Neural progenitor cell (in vitro differentiated cells): ENCODE measurements around the gene CRYGN. TPM values are rescaled to one million over a fixed set of nuclear protein-coding genes. Genes with fewer than 3 reads are reported as not detected.
A peak's percentile ranks its signal among the peaks of the same experiment; 100 is the strongest.

Experiments
- DNase-seq: peaks from one replicate; pipeline ENCODE4 v3.0.0-alpha.2; 2016; ENCODE audit warnings: low spot score
- H2AFZ ChIP-seq: fragments of 200-600 bp; sonication (generic); replicated peaks from 2 replicates; pipeline ENCODE4 v1.6.1; 2016; ENCODE audit warnings: antibody characterized with exemption
- H3F3A ChIP-seq: fragments of 200-600 bp; sonication (generic); 2 replicates; pipeline ENCODE4 v1.6.1; 2016; ENCODE audit warnings: antibody characterized with exemption, low read depth
- H3K27ac ChIP-seq: fragments of 200-600 bp; sonication (generic); 2 replicates; pipeline ENCODE4 v1.5.1; 2016; ENCODE audit warnings: mild to moderate bottlenecking
- H3K27me3 ChIP-seq: fragments of 200-600 bp; sonication (generic); 2 replicates; pipeline ENCODE4 v1.6.1; 2016; ENCODE audit warnings: mild to moderate bottlenecking, moderate library complexity
- H3K36me3 ChIP-seq: fragments of 200-600 bp; sonication (generic); 2 replicates; pipeline ENCODE4 v1.5.1; 2016
- H3K4me1 ChIP-seq: fragments of 200-600 bp; sonication (generic); 2 replicates; pipeline ENCODE4 v1.6.1; 2016; ENCODE audit warnings: mixed run types
- H3K4me2 ChIP-seq: fragments of 200-600 bp; sonication (generic); 2 replicates; pipeline ENCODE4 v1.6.1; 2016
- H3K4me3 ChIP-seq: fragments of 200-600 bp; sonication (generic); 2 replicates; pipeline ENCODE4 v1.5.1; 2016
- H3K79me2 ChIP-seq: fragments of 200-600 bp; sonication (generic); 2 replicates; pipeline ENCODE4 v1.6.1; 2016; ENCODE audit warnings: low read depth
- H3K9ac ChIP-seq: fragments of 200-600 bp; sonication (generic); 2 replicates; pipeline ENCODE4 v1.6.1; 2016
- H3K9me3 ChIP-seq: fragments of 200-600 bp; sonication (generic); 2 replicates; pipeline ENCODE4 v1.5.1; 2016; ENCODE audit warnings: low read depth
- H4K20me1 ChIP-seq: fragments of 200-600 bp; sonication (generic); 2 replicates; pipeline ENCODE4 v1.6.1; 2016; ENCODE audit warnings: low read depth
- H3K27ac Mint-ChIP-seq: 3 replicates; pipeline ENCODE4 v1.8.0; 2021; ENCODE audit warnings: mixed read lengths
- H3K27me3 Mint-ChIP-seq: 2 replicates; pipeline ENCODE4 v1.8.0; 2022; ENCODE audit warnings: low read depth, mild to moderate bottlenecking, inconsistent platforms, moderate library complexity, mixed read lengths; ENCODE audit not compliant: insufficient read depth
- H3K36me3 Mint-ChIP-seq: 3 replicates; pipeline ENCODE4 v1.8.0; 2021; ENCODE audit warnings: mixed read lengths
- H3K4me1 Mint-ChIP-seq: 3 replicates; pipeline ENCODE4 v1.8.0; 2021; ENCODE audit warnings: mixed read lengths
- H3K4me3 Mint-ChIP-seq: 3 replicates; pipeline ENCODE4 v1.8.0; 2021; ENCODE audit warnings: mild to moderate bottlenecking, moderate library complexity, mixed read lengths
- H3K9me3 Mint-ChIP-seq: 3 replicates; pipeline ENCODE4 v1.8.0; 2020; ENCODE audit warnings: mixed read lengths
- EZH2 ChIP-seq: fragments of 200-600 bp; sonication (generic); IDR thresholded peaks from 2 replicates; pipeline ENCODE4 v1.6.1; 2017; ENCODE audit warnings: antibody characterized with exemption, mild to moderate bottlenecking, moderate library complexity
- EZH2phosphoT487 ChIP-seq: fragments of 200-600 bp; sonication (generic); IDR thresholded peaks from 2 replicates; pipeline ENCODE4 v1.6.1; 2017; ENCODE audit warnings: antibody characterized with exemption
- total RNA-seq: library from RNA; depleted of rRNA; stranded (reverse); fragments of >200 nt; gene quantifications from 2 replicates; pipeline ENCODE4 v1.2.3, GENCODE V29; 2015; ENCODE audit warnings: low replicate concordance
- TF ChIP-seq, protein P1 (sequence below): fragments of 200-600 bp; sonication (generic); IDR thresholded peaks from 2 replicates; pipeline ENCODE4 v1.5.1; 2017; ENCODE audit warnings: antibody characterized with exemption, mild to moderate bottlenecking

CRYGN gene
- total RNA-seq, 1 donor from 2014 or later, result not detected

DNA sequence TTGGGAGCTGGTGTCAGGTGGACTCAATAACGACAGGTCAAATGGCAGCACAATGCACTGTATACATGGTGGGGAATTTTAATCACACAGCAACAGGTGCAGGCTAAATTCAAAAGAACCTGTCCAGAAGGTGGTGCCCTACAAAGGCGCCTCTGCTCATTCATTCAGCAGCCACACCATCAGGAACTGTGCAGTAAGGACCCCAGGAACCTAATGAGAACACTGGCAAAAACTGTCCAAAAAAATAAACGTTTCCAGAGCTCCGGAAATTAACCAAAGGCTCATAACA, 21.9 kb upstream of the CRYGN start:
- no peaks in the 10 kb centered on the region for H4K20me1 ChIP-seq
- H3K4me2 ChIP-seq, result no peak overlapping the region
- H3K9me3 Mint-ChIP-seq, result peaks cover 35% of the 10 kb centered on the region
- H3K79me2 ChIP-seq, result no peaks in the 10 kb centered on the region
- no peak overlapping the region for H3K27ac Mint-ChIP-seq
- peaks cover 12% of the 10 kb centered on the region for H3K27me3 Mint-ChIP-seq
- H2AFZ ChIP-seq, result no peak overlapping the region
- H3K9me3 ChIP-seq, result peaks cover 3% of the 10 kb centered on the region
- H3K36me3 ChIP-seq, result no peaks in the 10 kb centered on the region
- TF ChIP-seq EZH2 (no peak), EZH2phosphoT487 (no peak)
- TF ChIP-seq, protein P1, sequence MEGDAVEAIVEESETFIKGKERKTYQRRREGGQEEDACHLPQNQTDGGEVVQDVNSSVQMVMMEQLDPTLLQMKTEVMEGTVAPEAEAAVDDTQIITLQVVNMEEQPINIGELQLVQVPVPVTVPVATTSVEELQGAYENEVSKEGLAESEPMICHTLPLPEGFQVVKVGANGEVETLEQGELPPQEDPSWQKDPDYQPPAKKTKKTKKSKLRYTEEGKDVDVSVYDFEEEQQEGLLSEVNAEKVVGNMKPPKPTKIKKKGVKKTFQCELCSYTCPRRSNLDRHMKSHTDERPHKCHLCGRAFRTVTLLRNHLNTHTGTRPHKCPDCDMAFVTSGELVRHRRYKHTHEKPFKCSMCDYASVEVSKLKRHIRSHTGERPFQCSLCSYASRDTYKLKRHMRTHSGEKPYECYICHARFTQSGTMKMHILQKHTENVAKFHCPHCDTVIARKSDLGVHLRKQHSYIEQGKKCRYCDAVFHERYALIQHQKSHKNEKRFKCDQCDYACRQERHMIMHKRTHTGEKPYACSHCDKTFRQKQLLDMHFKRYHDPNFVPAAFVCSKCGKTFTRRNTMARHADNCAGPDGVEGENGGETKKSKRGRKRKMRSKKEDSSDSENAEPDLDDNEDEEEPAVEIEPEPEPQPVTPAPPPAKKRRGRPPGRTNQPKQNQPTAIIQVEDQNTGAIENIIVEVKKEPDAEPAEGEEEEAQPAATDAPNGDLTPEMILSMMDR, result no peak
- no peaks in the 10 kb centered on the region for H3K27me3 ChIP-seq
- H3K9ac ChIP-seq, result no peak overlapping the region
- H3F3A ChIP-seq, result peaks cover 22% of the 10 kb centered on the region
- no peak overlapping the region for H3K27ac ChIP-seq
- peaks cover 42% of the 10 kb centered on the region for H3K36me3 Mint-ChIP-seq
- H3K4me1 Mint-ChIP-seq, result peaks cover 25% of the 10 kb centered on the region
- H3K4me3 Mint-ChIP-seq, result no peak overlapping the region
- peaks cover 15% of the 10 kb centered on the region for H3K4me1 ChIP-seq
- no peak overlapping the region for H3K4me3 ChIP-seq
- DNase-seq, result no peak

DNA sequence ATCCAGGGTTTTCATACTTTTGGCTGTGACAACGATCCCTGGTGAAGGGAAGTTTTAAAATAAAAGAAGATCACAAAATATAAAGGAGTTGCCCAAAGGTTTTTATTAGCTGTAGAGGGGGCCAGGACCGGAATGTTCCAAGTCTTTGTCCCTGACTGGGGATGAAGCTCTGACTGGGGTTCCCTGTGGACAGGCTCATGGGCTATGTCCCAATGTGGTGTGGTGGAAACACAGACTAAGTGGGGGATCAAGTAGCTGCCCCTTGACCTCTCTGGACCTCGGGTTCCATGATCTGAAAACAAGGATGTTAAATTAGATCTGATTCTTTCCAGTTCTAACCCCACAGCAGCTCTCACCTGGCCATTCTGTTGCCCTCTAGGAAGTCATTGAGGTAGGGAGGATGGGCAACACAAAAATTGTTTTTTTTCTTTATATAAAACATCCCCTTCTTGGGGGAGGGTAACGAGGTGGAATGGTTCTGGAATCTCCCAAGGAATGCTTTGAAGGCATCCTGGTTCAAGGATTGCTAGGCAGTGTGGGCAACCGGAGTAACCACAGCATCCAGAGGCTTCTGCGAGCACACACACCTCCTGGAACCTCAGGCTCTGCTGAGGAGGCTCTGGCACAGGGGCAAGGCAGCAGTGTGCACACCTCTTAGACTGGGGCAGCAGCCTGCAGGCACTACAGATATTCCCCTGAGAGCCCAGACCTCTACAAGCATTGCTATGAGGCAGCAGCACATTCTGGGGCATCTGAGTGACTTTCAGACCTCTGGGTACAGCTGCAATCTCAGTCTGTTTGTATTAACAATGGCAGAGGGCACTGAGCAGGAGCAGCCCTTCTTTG, 21.4 kb upstream of the CRYGN start:
- peaks cover 41% of the 10 kb centered on the region for H3K36me3 Mint-ChIP-seq
- H3K4me3 ChIP-seq, result no peak overlapping the region
- H3K9me3 ChIP-seq, result peaks cover 3% of the 10 kb centered on the region
- peaks cover 35% of the 10 kb centered on the region for H3K9me3 Mint-ChIP-seq
- H3K9ac ChIP-seq, result no peak overlapping the region
- H3F3A ChIP-seq, result peaks cover 24% of the 10 kb centered on the region
- peak overlapping the region; percentile 84 for H3K27ac Mint-ChIP-seq
- no peak for DNase-seq
- no peaks in the 10 kb centered on the region for H3K79me2 ChIP-seq
- no peak overlapping the region for H3K4me2 ChIP-seq
- no peak overlapping the region for H3K4me3 Mint-ChIP-seq
- H3K27me3 ChIP-seq, result no peaks in the 10 kb centered on the region
- peaks cover 25% of the 10 kb centered on the region for H3K4me1 Mint-ChIP-seq
- peaks cover 19% of the 10 kb centered on the region for H3K4me1 ChIP-seq
- H2AFZ ChIP-seq, result no peak overlapping the region
- no peaks in the 10 kb centered on the region for H4K20me1 ChIP-seq
- no peaks in the 10 kb centered on the region for H3K36me3 ChIP-seq
- H3K27ac ChIP-seq, result no peak overlapping the region
- peaks cover 13% of the 10 kb centered on the region for H3K27me3 Mint-ChIP-seq
- TF ChIP-seq, protein P1, result no peak
- TF ChIP-seq EZH2phosphoT487, result no peak
- no peak for TF ChIP-seq EZH2

DNA sequence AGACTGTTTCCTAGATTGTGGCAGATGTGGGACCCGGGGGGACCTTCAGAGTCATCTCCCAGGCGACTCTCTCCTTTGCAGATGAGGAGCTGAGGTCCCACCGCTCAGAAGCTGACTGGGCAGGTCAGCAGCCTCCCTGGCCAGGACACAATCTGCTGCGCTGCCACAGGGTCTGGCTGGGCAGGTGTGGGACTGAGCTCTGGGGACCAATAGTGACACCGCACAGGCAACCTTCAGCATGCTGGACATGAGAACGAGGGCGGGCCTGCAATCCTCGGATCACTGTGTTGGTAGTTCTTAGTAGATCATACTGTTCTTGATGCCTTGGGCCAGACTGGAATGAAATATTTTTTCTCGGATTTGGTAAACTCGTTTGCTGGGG, 20.5 kb upstream of the CRYGN start:
- no peak overlapping the region for H2AFZ ChIP-seq
- H3K27ac Mint-ChIP-seq, result peak overlapping the region; percentile 73
- H3K9me3 ChIP-seq, result peaks cover 3% of the 10 kb centered on the region
- H3K36me3 ChIP-seq, result no peaks in the 10 kb centered on the region
- peaks cover 15% of the 10 kb centered on the region for H3K27me3 Mint-ChIP-seq
- H3K79me2 ChIP-seq, result no peaks in the 10 kb centered on the region
- H3K4me1 ChIP-seq, result peaks cover 19% of the 10 kb centered on the region
- H3K4me3 Mint-ChIP-seq, result peak overlapping the region; percentile 73
- H3F3A ChIP-seq, result peaks cover 24% of the 10 kb centered on the region
- H3K9ac ChIP-seq, result no peak overlapping the region
- no peak for DNase-seq
- peak overlapping the region; percentile 50 for H3K4me2 ChIP-seq
- peaks cover 35% of the 10 kb centered on the region for H3K9me3 Mint-ChIP-seq
- peaks cover 25% of the 10 kb centered on the region for H3K4me1 Mint-ChIP-seq
- H3K4me3 ChIP-seq, result no peak overlapping the region
- peaks cover 34% of the 10 kb centered on the region for H3K36me3 Mint-ChIP-seq
- no peak overlapping the region for H3K27ac ChIP-seq
- H4K20me1 ChIP-seq, result no peaks in the 10 kb centered on the region
- H3K27me3 ChIP-seq, result no peaks in the 10 kb centered on the region
- TF ChIP-seq EZH2phosphoT487 (no peak), EZH2 (no peak)
- TF ChIP-seq, protein P1, result no peak
